GM12878 (cell line): ENCODE results near the gene BICC1.

Experiments
- BMI1 ChIP-seq: fragments of 450-650 bp; IDR thresholded peaks from 2 replicates; pipeline ENCODE4 v1.6.1; 2016; ENCODE audit warnings: mild to moderate bottlenecking, moderate library complexity, borderline replicate concordance
- CHD4 ChIP-seq: fragments of 200-600 bp; sonication (generic); IDR thresholded peaks from 2 replicates; pipeline ENCODE4 v1.6.1; 2016; ENCODE audit warnings: mild to moderate bottlenecking
- CTCF ChIP-seq, 3 experiments: IDR thresholded peaks in 2 of 3; conservative IDR thresholded peaks in 1 of 3; 2 replicates each; pipeline ENCODE4 v1.5.1; 2011; ENCODE audit warnings: low read depth in 3 of 3, low read length in 3 of 3, mild to moderate bottlenecking in 3 of 3, control low read depth in 2 of 3, moderate library complexity in 2 of 3, inconsistent platforms in 1 of 3, mixed read lengths in 1 of 3; ENCODE audit not compliant: control insufficient read depth in 2 of 3, insufficient read depth in 1 of 3; ENCODE audit errors: extremely low read depth in 1 of 3
- EZH2 ChIP-seq: IDR thresholded peaks from 2 replicates; pipeline ENCODE4 v1.6.1; 2012; ENCODE audit warnings: low read depth, mild to moderate bottlenecking, control low read depth, inconsistent platforms, low read length, borderline replicate concordance; ENCODE audit not compliant: control insufficient read depth
- PKNOX1 ChIP-seq: fragments of 450-650 bp; IDR thresholded peaks from 2 replicates; pipeline ENCODE4 v1.6.1; 2016; ENCODE audit warnings: mild to moderate bottlenecking
- POLR2A ChIP-seq: IDR thresholded peaks from 2 replicates; pipeline ENCODE4 v1.6.1; 2011; ENCODE audit warnings: low read depth, mild to moderate bottlenecking, low read length
- POLR2AphosphoS5 ChIP-seq: IDR thresholded peaks from 2 replicates; pipeline ENCODE4 v1.6.1; 2011; ENCODE audit warnings: mild to moderate bottlenecking, low read length, inconsistent platforms
- PRDM15 ChIP-seq: fragments of 450-650 bp; formaldehyde crosslinking; IDR thresholded peaks from 2 replicates; pipeline ENCODE4 v1.4.0; 2020; ENCODE audit warnings: mild to moderate bottlenecking, moderate library complexity
- RCOR1 ChIP-seq: conservative IDR thresholded peaks from 2 replicates; pipeline ENCODE4 v1.6.1; 2012; ENCODE audit warnings: low read depth, low read length, improper control_type of control experiment
- SP1 ChIP-seq: IDR thresholded peaks from one replicate; pipeline ENCODE4 v1.6.1; 2011; ENCODE audit warnings: low read depth, low read length
- SUZ12 ChIP-seq: fragments of 200-600 bp; sonication (generic); IDR thresholded peaks from one replicate; pipeline ENCODE4 v1.6.1; 2018; ENCODE audit warnings: antibody characterized with exemption, mild to moderate bottlenecking; ENCODE audit not compliant: unreplicated experiment
- ZBTB33 ChIP-seq: fragments of 450-650 bp; IDR thresholded peaks from 2 replicates; pipeline ENCODE4 v1.6.1; 2017; ENCODE audit warnings: mild to moderate bottlenecking
- ZNF274 ChIP-seq: IDR thresholded peaks from one replicate; pipeline ENCODE4 v1.8.0; 2011; ENCODE audit not compliant: insufficient read length, insufficient read depth

- TF ChIP-seq ZNF274 = no peak
- no peak for TF ChIP-seq EZH2
- TF ChIP-seq SP1 = no peak
- TF ChIP-seq CTCF (IDR thresholded peaks at IDR 0.05 in 2 of 3, conservative IDR thresholded peaks at IDR 0.05 in 1 of 3; ENCODE audit: control insufficient read depth in 2 of 3, extremely low read depth in 1 of 3, insufficient read depth in 1 of 3, low read depth in 3 of 3, low read length in 3 of 3) = no peak
- TF ChIP-seq PKNOX1 = no peak
- no peak for TF ChIP-seq POLR2AphosphoS5
- TF ChIP-seq POLR2A = no peak
- no peak for TF ChIP-seq CHD4
- no peak for TF ChIP-seq BMI1
- TF ChIP-seq RCOR1 = no peak
- no peak for TF ChIP-seq PRDM15
- no peak for TF ChIP-seq SUZ12
- TF ChIP-seq ZBTB33 = no peak
Measured at GRCh38 chr10:58608826-58609531, 96.3 kb downstream of the BICC1 start.
